ENCODE measurements around the gene FOXK1. TPM values are rescaled to one million over a fixed set of nuclear protein-coding genes. Genes with fewer than 3 reads are reported as not detected.
"Not testable (repeated sequence)": the region's sequence is repeated elsewhere in the genome, so short reads cannot be mapped to it uniquely, and the experiment has no call there.

FOXK1 gene
- polyA plus RNA-seq, 1 experiment = 3.3 TPM

DNA sequence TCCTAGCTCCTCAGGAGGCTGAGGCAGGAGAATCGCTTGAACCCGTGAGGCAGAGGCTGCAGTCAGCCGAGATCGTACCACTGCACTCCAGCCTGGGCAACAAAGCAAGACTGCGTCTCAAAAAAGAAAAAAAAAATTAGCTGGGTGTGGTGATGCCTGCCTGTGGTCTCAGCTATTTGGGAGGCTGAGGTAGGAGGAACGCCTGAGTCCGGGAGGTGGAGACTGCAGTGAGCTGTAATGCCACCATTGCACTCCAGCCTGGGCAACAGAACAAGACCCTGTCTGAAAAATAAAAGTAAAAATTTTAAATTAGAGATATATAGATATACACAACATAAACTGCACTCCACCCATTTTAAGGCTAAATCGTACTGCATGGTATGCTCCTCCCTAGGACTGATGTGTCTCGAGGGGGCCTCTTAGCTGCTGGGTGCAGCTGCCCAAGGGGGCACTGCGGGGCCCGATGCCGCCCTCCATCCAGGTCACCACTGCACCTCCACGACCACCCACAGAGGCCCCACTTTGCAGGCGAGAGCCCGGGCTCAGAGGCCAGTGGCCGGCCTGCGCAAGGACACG lies 40.9 kb upstream of the FOXK1 start:
- Histone ChIP-seq H3K36me3 (ENCODE audit: control insufficient read depth, insufficient read depth, low read length) (no peaks in the 10 kb centered on the region), H3K4me3 (ENCODE audit: low read depth, low read length) (peak overlapping the region; percentile 72), H3K27me3 (ENCODE audit: control insufficient read depth, insufficient read depth, low read length) (no peaks in the 10 kb centered on the region)
- TF ChIP-seq, protein P1, sequence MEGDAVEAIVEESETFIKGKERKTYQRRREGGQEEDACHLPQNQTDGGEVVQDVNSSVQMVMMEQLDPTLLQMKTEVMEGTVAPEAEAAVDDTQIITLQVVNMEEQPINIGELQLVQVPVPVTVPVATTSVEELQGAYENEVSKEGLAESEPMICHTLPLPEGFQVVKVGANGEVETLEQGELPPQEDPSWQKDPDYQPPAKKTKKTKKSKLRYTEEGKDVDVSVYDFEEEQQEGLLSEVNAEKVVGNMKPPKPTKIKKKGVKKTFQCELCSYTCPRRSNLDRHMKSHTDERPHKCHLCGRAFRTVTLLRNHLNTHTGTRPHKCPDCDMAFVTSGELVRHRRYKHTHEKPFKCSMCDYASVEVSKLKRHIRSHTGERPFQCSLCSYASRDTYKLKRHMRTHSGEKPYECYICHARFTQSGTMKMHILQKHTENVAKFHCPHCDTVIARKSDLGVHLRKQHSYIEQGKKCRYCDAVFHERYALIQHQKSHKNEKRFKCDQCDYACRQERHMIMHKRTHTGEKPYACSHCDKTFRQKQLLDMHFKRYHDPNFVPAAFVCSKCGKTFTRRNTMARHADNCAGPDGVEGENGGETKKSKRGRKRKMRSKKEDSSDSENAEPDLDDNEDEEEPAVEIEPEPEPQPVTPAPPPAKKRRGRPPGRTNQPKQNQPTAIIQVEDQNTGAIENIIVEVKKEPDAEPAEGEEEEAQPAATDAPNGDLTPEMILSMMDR (IDR thresholded peaks at IDR 0.05; ENCODE audit: insufficient read depth, low read depth, low read length) = peak; percentile 24; the same call in 1 of the 2 replicates
- CTCF ChIA-PET = interaction anchor here (0.6 to 2.5 kb wide), 11 partner anchors 9 to 1980 kb away, joined by 3 to 14 read pairs (median 4); partner anchors contain the start of gene FOXK1
- no peak for DNase-seq (ENCODE audit: low read depth)
- POLR2A ChIA-PET = interaction anchor here (0.8 to 1.0 kb wide), 2 partner anchors 41 to 104 kb away, joined by 3 read pairs; partner anchors contain the start of gene FOXK1

DNA sequence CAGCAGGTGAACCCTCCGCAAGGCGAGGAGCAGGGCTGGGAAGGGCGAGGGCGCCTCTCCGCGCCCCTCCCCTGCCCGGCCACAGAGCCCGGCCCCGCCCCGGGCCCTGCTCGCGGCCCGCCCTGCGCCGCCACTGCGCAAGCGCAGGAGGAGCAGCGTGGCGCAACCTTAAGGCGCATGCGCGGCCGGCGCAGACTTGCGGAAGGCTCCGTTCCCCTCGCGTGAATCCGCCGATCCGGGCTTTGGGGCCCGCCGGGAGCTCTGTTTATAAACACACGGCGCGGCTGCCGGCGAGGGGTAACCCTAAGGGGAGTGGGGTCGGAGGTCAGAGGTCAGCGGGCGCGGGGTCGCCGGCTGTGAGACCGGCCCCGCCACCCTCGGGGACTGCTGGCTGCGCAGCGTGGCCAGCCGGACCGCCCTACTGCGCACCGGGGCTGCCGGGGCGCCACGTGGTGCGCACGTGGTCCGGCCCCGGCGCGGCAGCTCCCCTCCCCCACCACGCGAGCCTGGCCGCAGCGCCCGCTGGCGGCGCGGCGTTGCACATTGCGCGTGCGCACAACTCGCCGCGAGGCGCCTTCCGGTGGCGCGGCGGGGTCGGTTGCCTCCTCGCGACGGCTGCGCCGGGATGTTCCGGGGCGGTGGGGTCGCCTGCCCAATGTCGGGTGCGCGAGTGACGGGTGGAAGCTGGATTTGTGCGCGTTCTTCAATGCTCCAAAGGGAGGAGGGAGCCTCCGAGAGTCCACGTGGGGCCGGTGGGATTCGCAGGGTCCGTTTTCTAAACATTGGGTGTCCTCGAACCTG lies 40.2 kb upstream of the FOXK1 start:
- H3K36me3 ChIP-seq (ENCODE audit: control insufficient read depth, insufficient read depth, low read length) = no peaks in the 10 kb centered on the region
- no peak for DNase-seq (ENCODE audit: low read depth)
- CTCF ChIA-PET = interaction anchor here (0.8 to 2.5 kb wide), 11 partner anchors 9 to 116 kb away, joined by 3 to 14 read pairs (median 4); partner anchors contain the start of gene FOXK1
- POLR2A ChIA-PET = interaction anchor here (0.8 to 1.0 kb wide), 2 partner anchors 41 to 103 kb away, joined by 3 read pairs; partner anchors contain the start of gene FOXK1
- H3K4me3 ChIP-seq (ENCODE audit: low read depth, low read length) = peak overlapping the region; percentile 72
- TF ChIP-seq, protein P1 (IDR thresholded peaks at IDR 0.05; ENCODE audit: insufficient read depth, low read depth, low read length) = 0 out of 2 replicates have a peak, but pooled peaks have one; percentile 13
- H3K27me3 ChIP-seq (ENCODE audit: control insufficient read depth, insufficient read depth, low read length) = no peaks in the 10 kb centered on the region

DNA sequence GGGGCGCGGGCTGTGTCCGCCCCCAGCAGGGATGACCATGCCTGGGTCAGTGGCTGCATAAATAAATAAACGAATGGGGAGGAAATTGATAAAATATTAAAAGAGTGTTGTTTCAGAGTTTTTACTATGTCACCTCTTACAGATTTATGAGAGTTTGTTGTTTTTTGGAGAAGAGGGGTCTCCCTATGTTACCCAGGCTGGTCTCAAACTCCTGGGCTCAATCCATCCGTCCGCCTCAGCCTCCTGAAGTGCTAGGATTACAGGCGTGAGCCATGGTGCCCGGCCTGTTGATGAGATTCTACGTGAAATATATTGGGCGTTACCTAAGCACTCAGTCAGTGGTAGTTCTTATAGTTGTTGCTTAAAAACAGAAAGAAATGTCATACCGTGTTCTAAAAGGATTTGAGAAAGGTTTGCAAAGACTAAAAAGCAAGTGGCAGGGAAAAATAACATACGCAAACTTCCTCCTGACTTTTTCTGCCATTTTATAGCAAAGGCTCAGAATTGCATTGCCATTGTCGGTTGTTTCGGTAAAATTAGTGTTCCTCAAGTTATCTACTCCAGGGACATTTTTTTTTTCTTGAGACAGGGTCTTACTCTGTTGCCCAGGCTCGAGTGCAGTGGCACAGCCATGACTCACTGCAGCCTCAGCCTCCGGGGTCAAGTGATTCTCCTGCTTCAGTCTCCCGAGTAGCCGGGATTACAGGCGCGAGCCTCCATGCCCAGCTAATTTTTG lies 39.5 kb upstream of the FOXK1 start:
- no peak for DNase-seq (ENCODE audit: low read depth)
- peak overlapping the region; percentile 72 for H3K4me3 ChIP-seq (ENCODE audit: low read depth, low read length)
- POLR2A ChIA-PET = no interaction called here
- no peaks in the 10 kb centered on the region for H3K36me3 ChIP-seq (ENCODE audit: control insufficient read depth, insufficient read depth, low read length)
- TF ChIP-seq, protein P1 (IDR thresholded peaks at IDR 0.05; ENCODE audit: insufficient read depth, low read depth, low read length) = no peak
- CTCF ChIA-PET = interaction anchor here (0.9 to 2.5 kb wide), 5 partner anchors 11 to 114 kb away, joined by 3 to 14 read pairs (median 6); partner anchors contain the start of gene FOXK1
- no peaks in the 10 kb centered on the region for H3K27me3 ChIP-seq (ENCODE audit: control insufficient read depth, insufficient read depth, low read length)

DNA sequence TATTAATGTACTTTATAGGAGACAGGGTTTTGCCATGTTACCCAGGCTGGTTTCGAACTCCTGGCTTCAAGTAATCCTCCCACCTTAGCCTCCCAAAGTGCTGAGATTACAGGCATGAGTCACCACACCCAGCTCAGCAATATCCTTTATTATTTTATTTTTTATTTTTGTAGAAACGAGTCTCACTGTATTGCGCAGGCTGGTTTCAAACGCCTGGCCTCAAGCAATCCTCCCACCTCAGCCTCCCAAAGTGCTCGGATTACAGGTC lies 39.0 kb upstream of the FOXK1 start:
- DNase-seq (ENCODE audit: low read depth); H3K4me3 ChIP-seq (ENCODE audit: low read depth, low read length); H3K36me3 ChIP-seq (ENCODE audit: control insufficient read depth, insufficient read depth, low read length); POLR2A ChIA-PET; H3K27me3 ChIP-seq (ENCODE audit: control insufficient read depth, insufficient read depth, low read length): not testable (repeated sequence)
- CTCF ChIA-PET = interaction anchor here (2.4 kb wide), 1 partner anchor 40 kb away, joined by 10 read pairs; no protein-coding TSS in a partner anchor

DNA sequence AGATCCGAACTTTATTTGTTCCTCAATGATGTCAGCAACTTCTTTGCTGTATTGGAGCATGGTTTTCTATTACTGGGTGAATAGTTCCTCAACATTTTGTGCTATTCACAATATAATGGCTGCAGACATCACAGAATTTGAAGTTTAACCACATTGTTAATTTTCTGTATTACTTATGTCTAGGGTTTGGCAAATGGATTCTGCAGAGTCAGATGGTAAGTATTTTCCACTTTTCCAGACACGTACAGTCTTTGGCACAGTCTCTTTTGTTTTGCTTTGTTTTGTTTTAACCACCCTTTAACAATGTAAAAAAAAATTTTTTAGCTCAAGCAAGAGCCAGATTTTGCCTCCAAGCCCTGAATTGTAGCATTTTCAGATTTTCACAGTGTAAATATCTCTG lies 36.8 kb upstream of the FOXK1 start:
- DNase-seq (ENCODE audit: low read depth) = no peak
- CTCF ChIA-PET = no interaction called here
- POLR2A ChIA-PET = no interaction called here
- no peak overlapping the region for H3K4me3 ChIP-seq (ENCODE audit: low read depth, low read length)
- H3K36me3 ChIP-seq (ENCODE audit: control insufficient read depth, insufficient read depth, low read length) = no peaks in the 10 kb centered on the region
- TF ChIP-seq, protein P1 (IDR thresholded peaks at IDR 0.05; ENCODE audit: insufficient read depth, low read depth, low read length) = no peak
- H3K27me3 ChIP-seq (ENCODE audit: control insufficient read depth, insufficient read depth, low read length) = no peaks in the 10 kb centered on the region
